Upper lobe of left lung (tissue), 4 donors: ENCODE data around the gene PDXDC1.

Source experiments
- POLR2A ChIP-seq, 4 donors: fragments of 450-650 bp; IDR thresholded peaks; one replicate each; pipeline ENCODE4 v1.5.1; 2016 to 2017; ENCODE audit warnings: antibody characterized with exemption in 4 of 4, mild to moderate bottlenecking in 2 of 4
- TF ChIP-seq, protein P1 (sequence below), 6 experiments: fragments of 450-650 bp in 4 of 6; fragments of 200-600 bp in 2 of 6; sonication (generic) in 2 of 6; IDR thresholded peaks; one replicate each; pipeline ENCODE4 v1.5.1; 2016 to 2019; ENCODE audit warnings: antibody characterized with exemption in 6 of 6

DNA sequence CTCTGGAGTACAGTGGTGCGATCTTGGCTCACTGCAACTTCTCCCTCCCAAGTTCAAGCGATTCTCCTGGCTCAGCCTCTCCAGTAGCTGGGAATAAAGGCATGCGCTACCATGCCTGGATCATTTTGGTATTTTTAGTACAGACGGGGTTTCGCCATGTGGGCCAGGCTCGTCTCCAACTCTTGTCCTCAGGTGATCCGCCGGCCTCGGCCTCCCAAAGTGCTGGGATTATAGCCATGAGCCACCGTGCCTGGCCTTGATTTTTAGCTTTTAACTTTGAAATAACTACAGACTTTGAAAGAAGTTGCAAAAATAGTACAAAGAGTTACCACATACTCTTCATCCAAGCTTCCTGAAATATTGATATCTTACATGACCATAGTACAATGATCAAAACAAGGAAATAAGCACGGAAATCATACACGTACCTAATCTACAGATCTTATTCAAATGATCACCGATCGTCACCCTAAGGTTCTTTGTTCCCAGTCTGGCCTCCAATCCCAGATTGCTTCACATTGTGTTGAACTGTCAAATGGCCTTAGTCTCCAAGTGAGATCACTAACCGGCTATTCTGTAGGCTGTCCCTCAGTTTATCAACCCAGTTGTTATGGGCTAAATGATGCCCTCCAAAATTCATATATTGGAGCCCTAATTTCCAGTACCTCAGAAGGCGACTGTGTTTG, 19.1 kb upstream of the PDXDC1 start:
- TF ChIP-seq, protein P1, sequence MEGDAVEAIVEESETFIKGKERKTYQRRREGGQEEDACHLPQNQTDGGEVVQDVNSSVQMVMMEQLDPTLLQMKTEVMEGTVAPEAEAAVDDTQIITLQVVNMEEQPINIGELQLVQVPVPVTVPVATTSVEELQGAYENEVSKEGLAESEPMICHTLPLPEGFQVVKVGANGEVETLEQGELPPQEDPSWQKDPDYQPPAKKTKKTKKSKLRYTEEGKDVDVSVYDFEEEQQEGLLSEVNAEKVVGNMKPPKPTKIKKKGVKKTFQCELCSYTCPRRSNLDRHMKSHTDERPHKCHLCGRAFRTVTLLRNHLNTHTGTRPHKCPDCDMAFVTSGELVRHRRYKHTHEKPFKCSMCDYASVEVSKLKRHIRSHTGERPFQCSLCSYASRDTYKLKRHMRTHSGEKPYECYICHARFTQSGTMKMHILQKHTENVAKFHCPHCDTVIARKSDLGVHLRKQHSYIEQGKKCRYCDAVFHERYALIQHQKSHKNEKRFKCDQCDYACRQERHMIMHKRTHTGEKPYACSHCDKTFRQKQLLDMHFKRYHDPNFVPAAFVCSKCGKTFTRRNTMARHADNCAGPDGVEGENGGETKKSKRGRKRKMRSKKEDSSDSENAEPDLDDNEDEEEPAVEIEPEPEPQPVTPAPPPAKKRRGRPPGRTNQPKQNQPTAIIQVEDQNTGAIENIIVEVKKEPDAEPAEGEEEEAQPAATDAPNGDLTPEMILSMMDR (IDR thresholded peaks at IDR 0.05): no peak
- TF ChIP-seq POLR2A (IDR thresholded peaks at IDR 0.05): no peak
